DOHH2 (cell line): ENCODE results near the gene CYSRT1.
A peak's percentile ranks its signal among the peaks of the same experiment; 100 is the strongest.

ENCODE experiments used
- H3F3A ChIP-seq: fragments of 200-600 bp; sonication (generic), shearing (Covaris generic); 2 replicates; pipeline ENCODE4 v1.6.0; 2016; ENCODE audit warnings: antibody characterized with exemption, mild to moderate bottlenecking; ENCODE audit not compliant: control insufficient read depth, insufficient read depth
- H3K27ac ChIP-seq: fragments of 200-600 bp; sonication (generic); 2 replicates; pipeline ENCODE4 v1.5.1; 2014; ENCODE audit warnings: low read depth, mild to moderate bottlenecking, low read length, moderate library complexity
- H3K27me3 ChIP-seq: fragments of 200-600 bp; sonication (generic); 2 replicates; pipeline ENCODE4 v1.6.1; 2014; ENCODE audit warnings: mild to moderate bottlenecking, low read length, mixed read lengths; ENCODE audit not compliant: control insufficient read depth
- H3K36me3 ChIP-seq: fragments of 200-600 bp; sonication (generic); 2 replicates; pipeline ENCODE4 v1.6.1; 2014; ENCODE audit warnings: mild to moderate bottlenecking, low read length, moderate library complexity, mixed read lengths; ENCODE audit not compliant: control insufficient read depth
- H3K4me1 ChIP-seq: fragments of 200-600 bp; sonication (generic); 2 replicates; pipeline ENCODE4 v1.6.1; 2014; ENCODE audit warnings: mild to moderate bottlenecking, low read length, mixed read lengths; ENCODE audit not compliant: control insufficient read depth
- H3K4me2 ChIP-seq: fragments of 200-600 bp; sonication (generic); 2 replicates; pipeline ENCODE4 v1.6.0; 2014; ENCODE audit warnings: mild to moderate bottlenecking, low read length, moderate library complexity
- H3K4me3 ChIP-seq: fragments of 200-600 bp; sonication (generic); 2 replicates; pipeline ENCODE4 v1.5.1; 2014; ENCODE audit warnings: mild to moderate bottlenecking, low read length, mixed read lengths
- H3K79me2 ChIP-seq: fragments of 200-600 bp; sonication (generic); 2 replicates; pipeline ENCODE4 v1.6.1; 2014; ENCODE audit warnings: mild to moderate bottlenecking, low read length, mixed read lengths; ENCODE audit not compliant: control insufficient read depth
- H3K9me2 ChIP-seq: fragments of 200-600 bp; sonication (generic); replicated peaks from 2 replicates; pipeline ENCODE4 v1.6.1; 2014; ENCODE audit warnings: mild to moderate bottlenecking, low read length, mixed read lengths; ENCODE audit not compliant: control insufficient read depth
- H3K9me3 ChIP-seq: fragments of 200-600 bp; sonication (generic); 2 replicates; pipeline ENCODE4 v1.6.1; 2014; ENCODE audit warnings: antibody characterized with exemption, low read length, mixed read lengths; ENCODE audit not compliant: control insufficient read depth, insufficient read depth
- H4K20me1 ChIP-seq: fragments of 200-600 bp; sonication (generic); 2 replicates; pipeline ENCODE4 v1.6.0; 2014; ENCODE audit warnings: low read depth, mild to moderate bottlenecking, antibody characterized with exemption, low read length, moderate library complexity; ENCODE audit not compliant: control insufficient read depth, insufficient read depth
- EZH2phosphoT487 ChIP-seq: fragments of 200-600 bp; sonication (generic); IDR thresholded peaks from 2 replicates; pipeline ENCODE4 v1.6.1; 2017; ENCODE audit warnings: borderline replicate concordance, mild to moderate bottlenecking, antibody characterized with exemption, low read length, moderate library complexity, mixed read lengths
- TF ChIP-seq, protein P1 (sequence below): fragments of 200-600 bp; sonication (generic); IDR thresholded peaks from one replicate; pipeline ENCODE4 v1.5.1; 2014; ENCODE audit warnings: antibody characterized with exemption, mild to moderate bottlenecking, low read depth, low read length; ENCODE audit not compliant: poor library complexity, severe bottlenecking

CYSRT1 gene

DNA sequence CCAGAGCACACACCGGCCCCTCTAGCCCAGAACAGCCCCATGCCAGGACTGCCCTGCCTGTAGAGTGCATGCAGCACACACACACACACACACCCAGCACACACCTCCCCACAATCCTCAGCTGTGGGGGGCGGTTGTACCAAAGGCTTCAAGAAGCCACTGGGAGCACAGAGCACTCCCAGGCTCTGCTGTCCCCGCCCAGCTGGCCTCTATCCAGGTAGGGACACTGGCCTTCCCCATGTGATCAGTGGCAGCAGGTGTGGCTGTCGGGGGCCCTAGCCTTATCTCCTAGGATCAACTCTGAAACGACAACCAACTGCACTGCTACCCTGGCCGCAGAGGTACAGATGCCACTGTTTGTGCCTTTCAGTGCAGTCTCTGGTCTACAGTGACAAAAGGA is 38.6 kb upstream of the CYSRT1 start:
- H3K9me3 ChIP-seq: no peaks in the 10 kb centered on the region
- H3K4me2 ChIP-seq: peak overlapping the region; percentile 72
- H3K9me2 ChIP-seq: no peaks in the 10 kb centered on the region
- no peaks in the 10 kb centered on the region for H3K27me3 ChIP-seq
- no peaks in the 10 kb centered on the region for H3F3A ChIP-seq
- no peak overlapping the region for H3K27ac ChIP-seq
- no peaks in the 10 kb centered on the region for H4K20me1 ChIP-seq
- H3K79me2 ChIP-seq: peaks cover 59% of the 10 kb centered on the region
- peak overlapping the region; percentile 95; the same call in 1 of the 2 replicates for H3K4me3 ChIP-seq
- H3K36me3 ChIP-seq: peaks cover 60% of the 10 kb centered on the region
- no peak for TF ChIP-seq EZH2phosphoT487
- H3K4me1 ChIP-seq: peaks cover 29% of the 10 kb centered on the region

DNA sequence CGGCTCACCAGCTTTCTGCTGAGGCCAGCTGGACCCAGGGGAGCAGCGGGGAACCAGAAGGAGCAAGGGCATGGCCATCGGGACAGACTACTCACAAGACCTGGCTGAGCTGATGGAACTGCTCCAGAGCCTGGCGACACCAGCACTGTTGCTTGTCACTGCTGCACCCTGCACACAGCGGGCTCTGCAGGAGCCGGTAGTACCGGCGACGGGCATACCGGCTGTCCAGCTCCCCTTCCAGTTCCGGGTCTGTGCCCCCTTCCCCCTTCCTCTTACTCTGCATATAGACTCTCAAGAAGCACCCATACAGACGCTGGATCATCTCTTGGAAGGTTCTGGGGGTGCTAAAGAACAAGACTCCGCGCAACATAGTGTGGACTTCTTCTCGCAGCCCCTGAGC is 37.6 kb upstream of the CYSRT1 start:
- H3K27ac ChIP-seq: no peak overlapping the region
- H3F3A ChIP-seq: no peaks in the 10 kb centered on the region

DNA sequence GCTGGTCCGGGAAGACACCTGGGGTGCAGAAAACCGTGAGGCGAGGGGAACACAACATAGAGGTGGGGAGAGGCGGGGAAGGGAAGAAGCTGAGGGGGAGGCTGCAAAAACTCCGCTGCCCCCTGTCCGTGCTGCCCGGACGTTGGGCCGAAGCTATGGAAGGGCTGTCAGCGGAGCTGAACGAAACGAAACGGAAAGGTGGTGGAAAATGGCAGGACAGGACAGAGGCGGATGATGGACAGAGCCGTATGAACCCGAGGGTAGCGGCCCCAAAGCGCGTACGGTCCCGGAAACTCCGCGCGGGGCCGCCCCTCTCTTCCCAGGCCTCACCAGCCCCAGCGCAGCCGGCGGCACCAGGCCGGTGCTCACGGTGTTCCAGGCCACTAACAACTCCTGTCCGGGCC is 36.9 kb upstream of the CYSRT1 start:
- peaks cover 58% of the 10 kb centered on the region for H3K36me3 ChIP-seq
- no peaks in the 10 kb centered on the region for H3K9me3 ChIP-seq
- peaks cover 29% of the 10 kb centered on the region for H3K4me1 ChIP-seq
- H4K20me1 ChIP-seq: no peaks in the 10 kb centered on the region
- no peak for TF ChIP-seq EZH2phosphoT487
- H3F3A ChIP-seq: no peaks in the 10 kb centered on the region
- H3K27ac ChIP-seq: peak overlapping the region; percentile 83; the same call in 1 of the 2 replicates
- H3K27me3 ChIP-seq: no peaks in the 10 kb centered on the region
- peaks cover 59% of the 10 kb centered on the region for H3K79me2 ChIP-seq
- peak overlapping the region; percentile 72 for H3K4me2 ChIP-seq
- H3K4me3 ChIP-seq: peak overlapping the region; percentile 95
- H3K9me2 ChIP-seq: no peaks in the 10 kb centered on the region

More for the DNA sequence above, 37.6 kb upstream of the CYSRT1 start:
- Histone ChIP-seq H3K4me1 (peaks cover 29% of the 10 kb centered on the region), H3K9me2 (no peaks in the 10 kb centered on the region), H3K4me3 (peak overlapping the region; percentile 95), H3K79me2 (peaks cover 59% of the 10 kb centered on the region), H3K36me3 (peaks cover 63% of the 10 kb centered on the region), H3K27me3 (no peaks in the 10 kb centered on the region), H4K20me1 (no peaks in the 10 kb centered on the region), H3K4me2 (peak overlapping the region; percentile 72), H3K9me3 (no peaks in the 10 kb centered on the region)
- no peak for TF ChIP-seq EZH2phosphoT487
- TF ChIP-seq, protein P1, sequence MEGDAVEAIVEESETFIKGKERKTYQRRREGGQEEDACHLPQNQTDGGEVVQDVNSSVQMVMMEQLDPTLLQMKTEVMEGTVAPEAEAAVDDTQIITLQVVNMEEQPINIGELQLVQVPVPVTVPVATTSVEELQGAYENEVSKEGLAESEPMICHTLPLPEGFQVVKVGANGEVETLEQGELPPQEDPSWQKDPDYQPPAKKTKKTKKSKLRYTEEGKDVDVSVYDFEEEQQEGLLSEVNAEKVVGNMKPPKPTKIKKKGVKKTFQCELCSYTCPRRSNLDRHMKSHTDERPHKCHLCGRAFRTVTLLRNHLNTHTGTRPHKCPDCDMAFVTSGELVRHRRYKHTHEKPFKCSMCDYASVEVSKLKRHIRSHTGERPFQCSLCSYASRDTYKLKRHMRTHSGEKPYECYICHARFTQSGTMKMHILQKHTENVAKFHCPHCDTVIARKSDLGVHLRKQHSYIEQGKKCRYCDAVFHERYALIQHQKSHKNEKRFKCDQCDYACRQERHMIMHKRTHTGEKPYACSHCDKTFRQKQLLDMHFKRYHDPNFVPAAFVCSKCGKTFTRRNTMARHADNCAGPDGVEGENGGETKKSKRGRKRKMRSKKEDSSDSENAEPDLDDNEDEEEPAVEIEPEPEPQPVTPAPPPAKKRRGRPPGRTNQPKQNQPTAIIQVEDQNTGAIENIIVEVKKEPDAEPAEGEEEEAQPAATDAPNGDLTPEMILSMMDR: no peak

DNA sequence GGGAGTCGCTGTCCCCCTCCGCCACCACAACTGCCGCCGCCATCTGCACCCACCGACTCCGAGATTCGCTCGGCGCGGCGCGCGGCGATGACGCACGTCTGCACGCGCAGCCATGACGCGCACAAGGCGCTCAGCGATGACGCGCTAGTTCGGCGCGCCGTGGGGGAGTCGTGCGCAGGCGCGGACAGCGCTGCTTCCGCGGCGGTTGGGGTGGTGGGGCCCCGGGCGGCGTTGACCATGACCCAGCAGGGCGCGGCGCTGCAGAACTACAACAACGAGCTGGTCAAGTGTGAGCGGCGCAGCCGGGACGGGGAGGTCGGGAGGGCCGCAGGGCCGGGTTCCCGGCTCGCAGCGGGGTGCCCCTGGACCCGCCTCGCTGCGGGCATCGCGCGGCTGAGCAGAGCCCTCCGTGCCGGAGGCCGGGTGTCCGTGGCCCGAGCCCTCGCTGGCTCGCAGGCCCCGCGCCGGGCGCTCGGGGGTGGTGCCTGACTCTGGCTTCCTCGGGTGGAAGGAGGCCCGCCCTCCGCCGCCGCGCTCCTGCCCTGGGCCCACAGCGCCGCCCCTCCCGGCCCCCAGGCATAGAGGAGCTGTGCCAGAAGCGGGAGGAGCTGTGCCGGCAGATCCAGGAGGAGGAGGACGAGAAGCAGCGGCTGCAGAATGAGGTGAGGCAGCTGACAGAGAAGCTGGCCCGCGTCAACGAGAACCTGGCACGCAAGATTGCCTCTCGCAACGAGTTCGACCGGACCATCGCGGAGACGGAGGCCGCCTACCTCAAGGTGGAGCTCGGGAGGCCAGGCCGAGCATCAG is 36.3 kb upstream of the CYSRT1 start, which contains the start of the genes ANAPC2 and SSNA1:
ANAPC2 (minus strand) TSS at position 71 of the 807 bp plus-strand sequence; CDS start at position 43, 28 bp downstream.
SSNA1 (plus strand) TSS at position 187 of the 807 bp plus-strand sequence; CDS start at position 238, 51 bp downstream.
- Histone ChIP-seq H3K4me1 (peaks cover 29% of the 10 kb centered on the region), H3K79me2 (peaks cover 59% of the 10 kb centered on the region)

More for the DNA sequence above, 36.3 kb upstream of the CYSRT1 start, which contains the start of the genes ANAPC2 and SSNA1:
- TF ChIP-seq EZH2phosphoT487: no peak
- TF ChIP-seq, protein P1: peak; percentile 70
- peak within 1 kb of the TSS; percentile 95 for H3K4me3 ChIP-seq
- no peaks in the 10 kb centered on the region for H3K27me3 ChIP-seq
- no peaks in the 10 kb centered on the region for H3K9me2 ChIP-seq
- peak within 1 kb of the TSS; percentile 72 for H3K4me2 ChIP-seq
- no peaks in the 10 kb centered on the region for H3F3A ChIP-seq
- no peaks in the 10 kb centered on the region for H4K20me1 ChIP-seq
- no peaks in the 10 kb centered on the region for H3K9me3 ChIP-seq
- peaks cover 52% of the 10 kb centered on the region for H3K36me3 ChIP-seq
- H3K27ac ChIP-seq: peak within 1 kb of the TSS; percentile 83
